PC-9 (cell line): Measurements from ENCODE around the gene C12orf57.

Experiments used
- CTCF ChIP-seq: fragments of 200-600 bp; sonication (generic); conservative IDR thresholded peaks from 2 replicates; pipeline ENCODE4 v1.6.1; 2017; ENCODE audit warnings: mixed run types, antibody characterized with exemption, mild to moderate bottlenecking, moderate library complexity
- EZH2 ChIP-seq: fragments of 200-600 bp; sonication (generic); IDR thresholded peaks from 2 replicates; pipeline ENCODE4 v1.8.0; 2017; ENCODE audit warnings: antibody characterized with exemption, low read depth

GRCh38 chr12:6948873-6949594 is 5.2 kb downstream of the C12orf57 start:
- TF ChIP-seq CTCF = no peak
- no peak for TF ChIP-seq EZH2
